DMS153 treated with DMSO at 0.1 percent for 48 hours (cell line): ENCODE data around the gene PROK2.

Source experiments
- DNase-seq: peaks from one replicate; lab custom pipeline; 2025; ENCODE audit not compliant: unreplicated experiment; lab: John Stamatoyannopoulos, UW

The PROK2 gene, protein sequence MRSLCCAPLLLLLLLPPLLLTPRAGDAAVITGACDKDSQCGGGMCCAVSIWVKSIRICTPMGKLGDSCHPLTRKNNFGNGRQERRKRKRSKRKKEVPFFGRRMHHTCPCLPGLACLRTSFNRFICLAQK

DNA sequence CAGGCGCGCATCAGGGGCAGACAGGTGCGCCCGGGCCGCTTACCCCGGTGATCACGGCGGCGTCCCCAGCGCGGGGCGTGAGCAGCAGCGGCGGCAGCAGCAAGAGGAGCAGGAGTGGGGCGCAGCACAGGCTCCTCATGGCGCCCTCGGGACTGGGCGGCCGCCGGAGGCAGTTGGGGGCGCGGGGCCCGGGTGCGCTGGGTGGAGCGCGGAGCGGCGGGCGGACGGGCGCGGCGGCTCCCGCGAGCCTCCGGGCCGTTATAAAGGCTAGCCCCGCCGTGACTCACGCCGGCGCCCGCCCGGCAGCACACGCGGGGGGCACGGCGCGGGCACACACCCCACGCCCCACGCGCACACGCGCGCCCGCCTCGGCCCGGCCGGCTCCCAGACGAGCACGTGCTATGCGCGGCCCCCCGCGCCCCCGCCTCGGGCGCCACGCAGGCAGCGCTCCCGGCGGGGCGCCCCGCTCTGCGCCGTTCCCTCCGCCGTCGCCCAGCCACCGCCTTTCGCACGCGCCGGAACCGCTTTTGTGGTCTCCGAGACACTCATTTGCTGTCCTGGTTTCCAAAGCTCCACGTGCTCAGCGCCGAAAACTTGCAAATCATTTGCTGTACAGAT lies at the start of gene PROK2:
Gene PROK2, minus strand, starts transcription at position 235 of the 618 bp plus-strand sequence. Its CDS starts 96 bp downstream, at position 139.
- DNase-seq = no peak

DNA sequence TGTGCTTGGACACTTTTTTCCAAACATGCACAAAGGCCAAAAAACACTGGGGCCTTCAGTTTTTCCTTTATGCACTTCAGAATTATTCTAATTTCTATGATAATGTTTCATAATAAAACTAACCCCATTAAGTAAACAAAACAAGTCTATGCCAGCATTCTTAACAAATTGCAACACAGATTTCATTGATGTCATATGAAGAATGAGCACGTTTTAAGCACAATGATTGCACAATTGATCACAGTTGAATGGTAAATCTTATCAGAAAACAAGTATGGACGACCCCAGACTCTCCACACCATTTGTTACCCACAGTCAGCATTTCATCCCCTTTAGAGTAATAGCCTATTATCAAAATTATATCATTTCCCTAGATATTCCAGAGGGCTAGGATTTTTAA lies 46.7 kb upstream of the PROK2 start:
- no peak for DNase-seq

DNA sequence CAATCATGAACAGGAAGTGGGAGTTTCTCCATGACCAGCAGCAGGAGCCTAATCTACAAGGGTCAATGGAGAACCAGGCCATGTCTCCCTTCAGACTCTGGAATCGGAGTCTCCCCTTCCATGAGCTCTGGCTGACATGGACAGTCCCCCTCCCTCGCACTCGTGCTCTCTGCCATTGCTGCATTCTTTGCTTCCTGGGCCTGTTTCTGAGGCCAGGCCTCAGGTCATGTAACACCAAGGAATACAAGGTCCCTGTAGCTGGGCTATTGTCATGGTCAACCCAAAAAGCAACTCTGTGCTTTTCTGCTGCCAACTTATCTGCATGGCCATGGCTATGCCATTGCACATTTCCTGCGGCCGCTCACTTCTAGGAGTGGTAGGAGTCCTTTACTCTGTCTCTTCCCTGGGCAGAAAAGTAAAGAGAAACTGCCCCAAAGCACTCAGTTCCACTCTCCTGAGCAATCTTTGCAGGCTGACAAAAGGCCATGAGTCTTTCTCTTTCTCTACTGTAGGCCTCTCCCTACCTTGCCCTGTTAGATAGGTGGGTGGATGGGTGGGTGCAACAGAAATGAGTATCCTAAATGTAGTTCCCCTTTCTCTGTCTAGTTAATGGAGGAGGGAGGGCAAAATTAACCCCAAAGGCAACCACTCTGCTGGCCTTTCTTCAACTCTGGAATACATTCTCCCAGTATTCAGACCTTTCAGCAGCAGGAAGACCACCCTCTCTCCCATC lies 40.8 kb upstream of the PROK2 start:
- DNase-seq = no peak

DNA sequence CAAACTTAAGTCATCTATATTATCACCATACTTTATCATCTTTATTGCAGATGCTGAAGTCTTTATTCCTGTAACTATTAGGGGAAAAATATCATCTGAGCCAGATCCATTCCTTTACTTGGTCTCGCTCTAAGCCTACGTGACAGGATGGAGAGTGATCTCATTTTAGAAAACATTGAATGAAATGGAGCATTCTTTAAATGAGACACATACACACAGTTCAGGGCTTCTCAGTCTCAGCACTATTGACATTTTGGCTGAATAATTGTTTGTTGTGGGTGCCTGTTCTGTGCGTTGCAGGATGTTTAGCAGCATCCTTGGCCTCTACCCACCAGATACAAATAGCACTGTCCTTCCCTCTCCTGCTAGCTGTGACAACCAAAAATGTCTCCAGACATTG lies 36.2 kb upstream of the PROK2 start:
- no peak for DNase-seq

DNA sequence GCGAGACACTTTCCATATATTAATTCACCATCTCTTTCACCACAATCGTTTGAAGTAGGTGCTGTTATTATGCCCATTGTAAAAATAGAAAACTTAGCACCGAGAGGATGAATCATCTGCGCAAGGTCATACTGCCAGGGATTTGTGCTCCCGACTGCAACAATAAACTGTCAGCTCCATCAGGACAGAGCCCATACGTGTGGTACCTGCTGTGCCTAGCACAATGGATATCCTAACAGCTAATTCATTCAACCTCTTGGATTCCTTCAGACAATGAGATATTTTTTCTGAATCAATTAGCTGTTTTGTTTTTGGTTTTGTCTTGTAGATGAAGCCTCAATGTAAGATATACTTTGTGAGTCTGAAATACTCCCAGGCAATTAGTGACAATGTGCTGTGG lies 32.3 kb upstream of the PROK2 start:
- DNase-seq = no peak

DNA sequence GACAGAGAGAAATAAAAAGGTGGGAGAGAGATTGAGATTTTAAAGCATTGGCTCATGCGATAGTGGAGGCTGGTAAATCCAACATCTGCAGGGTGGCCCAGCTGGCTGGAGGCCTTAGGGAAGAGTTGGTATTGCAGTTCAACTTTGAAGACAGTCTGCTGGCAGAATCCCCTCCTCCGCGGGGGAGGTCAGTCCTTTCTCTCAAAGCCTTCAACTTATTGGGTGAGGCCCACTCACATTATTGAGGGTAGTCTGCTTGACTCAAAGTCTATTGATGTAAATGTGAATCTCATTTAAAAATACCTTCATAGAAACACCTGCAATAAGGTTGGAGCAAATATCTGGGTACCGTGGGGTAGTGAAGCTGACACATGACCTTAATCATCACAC lies 31.8 kb upstream of the PROK2 start:
- no peak for DNase-seq

DNA sequence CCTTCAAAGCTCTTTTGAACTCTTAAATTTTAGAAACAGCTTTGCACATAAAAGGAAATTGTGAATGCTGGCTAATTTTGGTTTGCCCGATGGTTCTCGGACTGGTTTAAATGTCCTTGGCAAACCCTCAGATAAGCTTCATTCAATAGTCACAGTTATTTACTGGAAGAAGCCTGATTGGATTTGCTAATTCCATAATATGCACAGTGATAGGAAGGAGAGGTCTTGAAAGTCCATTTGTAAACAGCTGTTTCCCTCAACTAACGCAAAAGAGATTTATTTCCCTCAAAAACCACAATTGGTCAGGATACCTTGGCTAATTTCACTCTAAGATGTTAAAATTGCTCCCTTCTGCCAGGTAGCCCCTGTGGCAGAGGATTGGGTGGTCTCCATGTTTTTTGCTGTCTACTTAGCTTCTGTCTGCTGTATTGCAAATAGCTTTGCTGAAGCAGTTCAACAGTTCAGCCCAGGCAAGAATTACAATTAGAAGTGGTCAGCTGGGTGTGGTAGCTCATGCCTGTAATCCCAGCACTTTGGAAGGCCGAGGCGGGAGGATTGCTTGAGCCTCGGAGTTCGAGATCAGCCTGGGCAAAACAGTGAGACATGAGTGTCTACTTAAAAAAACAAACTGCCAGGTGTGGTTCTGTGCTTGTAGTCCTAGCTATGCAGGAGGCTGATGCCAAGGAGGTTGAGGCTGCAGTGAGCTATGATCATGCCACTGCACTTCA lies 30.6 kb upstream of the PROK2 start:
- no peak for DNase-seq

DNA sequence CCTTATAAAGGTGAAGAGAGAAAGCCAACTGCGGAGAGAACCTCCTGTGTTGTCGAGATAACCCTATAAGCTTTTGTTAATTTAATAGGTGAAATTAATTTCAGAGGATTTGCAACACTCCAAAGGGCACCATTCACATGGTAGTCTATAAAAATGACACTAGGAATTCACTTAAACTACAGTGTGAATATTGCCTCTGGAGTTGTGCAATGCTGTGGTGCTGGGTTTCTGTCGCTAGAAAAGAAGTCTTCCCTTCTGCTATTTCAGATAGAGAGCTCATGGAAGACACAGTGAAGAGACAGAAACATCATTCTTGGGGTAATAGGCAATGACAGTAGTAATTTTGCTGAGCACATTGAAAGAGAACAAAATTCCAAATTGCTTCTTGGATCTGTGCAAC lies 28.8 kb upstream of the PROK2 start:
- no peak for DNase-seq

DNA sequence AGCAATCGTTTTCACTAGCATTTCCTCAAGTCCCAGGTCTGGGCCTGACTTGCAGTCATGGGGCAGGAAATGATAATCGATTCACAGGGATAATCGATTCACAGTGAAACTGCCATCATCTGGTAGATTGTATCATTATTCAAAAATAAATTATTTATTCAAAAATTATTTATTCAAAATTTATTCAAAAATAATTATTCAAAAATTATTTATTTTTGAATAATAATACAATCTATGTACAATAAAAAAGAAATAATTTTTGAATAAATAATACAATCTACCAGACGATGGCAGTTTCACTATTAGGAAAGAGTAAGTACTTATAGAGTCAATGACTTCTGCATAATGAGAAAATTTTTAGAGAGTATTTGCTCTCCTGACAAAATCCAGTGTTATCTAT lies 28.1 kb upstream of the PROK2 start:
- DNase-seq = no peak

DNA sequence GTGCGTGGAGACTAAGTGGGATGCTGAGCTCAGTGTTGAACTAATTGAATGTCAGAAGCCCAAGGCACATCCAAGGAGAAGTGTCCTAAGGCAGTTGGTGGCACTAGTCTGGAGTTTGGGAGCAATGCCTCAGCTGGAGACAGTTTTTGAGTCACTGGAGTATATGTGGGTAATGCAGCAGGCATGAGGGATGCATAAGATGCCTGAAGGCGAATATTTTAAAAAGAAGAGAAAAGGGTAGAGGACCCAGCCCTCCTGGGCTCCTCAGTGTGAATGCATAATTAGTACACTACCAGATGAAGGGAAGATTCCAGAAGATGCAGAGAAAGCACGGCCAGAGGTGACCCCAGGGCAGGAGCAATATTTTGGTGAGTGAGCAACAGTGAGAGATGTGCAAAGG lies 25.1 kb upstream of the PROK2 start:
- DNase-seq = no peak

DNA sequence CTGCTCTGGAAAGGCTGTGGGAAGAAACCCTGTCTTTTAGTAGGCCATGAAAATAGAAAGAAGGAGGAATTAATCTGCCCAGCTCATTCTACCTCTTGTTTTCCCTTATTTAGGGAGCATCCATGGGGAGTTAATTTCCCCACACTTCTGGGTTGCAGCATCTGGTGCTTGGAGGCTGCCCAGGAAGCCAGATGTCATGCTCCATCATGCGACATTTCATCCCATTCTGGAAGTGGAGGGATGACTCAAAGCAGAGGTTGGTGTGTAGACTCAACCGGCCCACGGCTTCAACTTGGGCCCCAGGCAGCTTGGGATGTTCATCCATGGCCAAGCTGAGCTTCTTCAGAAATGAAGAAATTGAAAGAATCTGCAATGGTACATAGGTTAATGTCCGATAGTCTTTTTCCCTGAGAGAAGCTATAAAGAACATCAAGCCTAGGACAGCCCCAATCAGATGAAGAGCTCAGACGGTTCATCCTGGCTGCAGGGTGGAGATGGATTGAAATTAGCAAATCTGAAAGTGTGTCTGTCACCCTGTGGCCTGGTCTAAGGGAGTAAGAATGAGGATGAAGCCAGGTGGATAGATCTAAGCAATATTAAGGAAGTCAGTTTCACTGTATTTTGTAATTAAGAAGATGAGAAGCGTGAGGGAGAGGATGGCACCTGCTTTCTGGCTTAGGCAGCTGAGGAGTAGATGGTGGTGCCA lies 24.5 kb upstream of the PROK2 start:
- no peak for DNase-seq

DNA sequence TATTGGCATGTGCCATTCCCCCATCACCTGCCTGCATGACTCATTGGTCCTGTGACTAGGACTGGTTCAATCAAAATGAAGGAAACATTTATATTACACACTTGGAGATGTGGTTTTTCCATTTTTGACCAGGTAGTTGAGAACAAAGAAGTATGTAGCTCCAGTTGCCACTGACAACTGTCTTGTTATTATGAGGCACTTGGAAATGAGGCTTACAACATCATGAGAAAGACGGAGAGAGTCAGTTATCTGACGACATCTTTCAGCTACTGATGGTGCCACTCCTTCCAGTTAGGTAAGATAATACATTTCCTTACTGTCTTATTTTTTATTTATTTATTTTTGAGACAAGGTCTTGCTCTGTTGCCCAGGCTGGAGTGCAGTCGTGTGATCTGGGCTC lies 21.8 kb upstream of the PROK2 start:
- DNase-seq = no peak

DNA sequence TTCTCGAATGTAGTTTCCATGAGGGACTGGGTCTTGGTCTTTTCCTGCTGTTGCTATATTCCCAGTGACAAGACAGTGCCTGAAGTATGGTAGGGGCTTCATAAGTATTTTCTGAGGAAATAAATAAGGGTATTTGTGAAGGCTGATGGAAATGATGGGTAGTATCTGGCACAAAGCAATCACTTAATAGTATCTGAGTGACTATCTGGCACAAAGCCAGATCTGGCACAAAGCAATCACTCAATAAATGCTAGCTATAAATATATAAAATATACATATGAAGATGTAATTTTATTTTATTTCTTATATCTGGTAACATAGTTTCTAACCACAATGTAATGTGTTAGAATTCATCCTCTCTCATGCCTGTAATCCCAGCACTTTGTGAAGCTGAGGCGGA lies 20.7 kb upstream of the PROK2 start:
- DNase-seq = no peak

DNA sequence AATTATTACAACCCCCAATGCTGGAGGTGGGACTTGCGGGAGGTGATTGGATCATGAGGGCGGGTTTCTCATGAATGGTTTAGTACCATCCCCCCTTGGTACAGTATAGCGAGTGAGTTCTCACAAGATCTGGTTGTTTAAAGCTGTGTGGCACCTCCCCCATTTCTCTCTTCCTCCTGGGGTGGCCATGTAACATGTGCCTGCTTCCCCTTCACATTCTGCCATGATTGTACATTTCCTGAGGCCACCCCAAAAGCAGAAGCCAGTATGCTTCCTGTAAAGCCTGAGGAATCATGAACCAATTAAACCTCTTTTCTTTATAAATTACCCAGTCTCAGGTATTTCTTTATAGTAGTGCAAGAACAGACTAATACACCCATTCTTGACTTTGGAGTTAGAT lies 20.3 kb upstream of the PROK2 start:
- no peak for DNase-seq

DNA sequence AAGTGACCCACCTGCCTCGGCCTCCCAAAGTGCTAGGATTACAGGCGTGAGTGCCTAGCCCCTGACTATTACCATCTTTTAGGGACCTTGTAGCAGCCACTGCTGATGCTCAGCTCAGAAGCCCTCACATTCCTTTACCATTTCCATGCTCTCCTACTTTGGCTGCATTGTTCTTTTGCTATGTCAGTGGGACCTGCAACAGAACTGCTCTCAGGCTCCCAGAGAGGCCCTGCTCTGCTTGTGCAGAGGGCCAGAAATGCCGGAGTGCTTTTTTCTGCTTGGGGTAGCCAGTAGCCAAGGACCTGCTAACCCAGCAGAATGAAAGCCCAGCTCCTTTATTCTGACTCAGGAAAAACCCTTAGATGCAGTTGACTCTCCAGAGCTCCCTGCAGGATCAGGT lies 18.3 kb upstream of the PROK2 start:
- no peak for DNase-seq

DNA sequence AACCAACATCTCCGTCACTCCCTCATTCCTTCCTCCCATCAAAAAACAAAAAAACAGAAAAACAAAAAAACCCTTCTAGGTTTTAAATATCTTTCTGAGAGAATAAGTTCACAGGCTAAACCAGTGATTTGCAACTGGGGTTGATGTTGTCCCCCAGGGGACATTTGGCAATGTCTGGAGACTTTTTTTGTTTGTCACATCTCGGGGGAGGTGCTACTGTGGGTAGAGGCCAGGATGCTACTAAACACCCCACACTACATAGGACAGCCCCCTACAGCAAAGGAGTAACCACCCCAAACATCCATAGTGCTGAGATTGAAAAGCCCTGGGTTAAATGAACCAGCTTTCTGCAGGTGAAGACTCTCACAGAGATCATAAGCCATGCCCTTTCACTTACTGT lies 17.0 kb upstream of the PROK2 start:
- no peak for DNase-seq

DNA sequence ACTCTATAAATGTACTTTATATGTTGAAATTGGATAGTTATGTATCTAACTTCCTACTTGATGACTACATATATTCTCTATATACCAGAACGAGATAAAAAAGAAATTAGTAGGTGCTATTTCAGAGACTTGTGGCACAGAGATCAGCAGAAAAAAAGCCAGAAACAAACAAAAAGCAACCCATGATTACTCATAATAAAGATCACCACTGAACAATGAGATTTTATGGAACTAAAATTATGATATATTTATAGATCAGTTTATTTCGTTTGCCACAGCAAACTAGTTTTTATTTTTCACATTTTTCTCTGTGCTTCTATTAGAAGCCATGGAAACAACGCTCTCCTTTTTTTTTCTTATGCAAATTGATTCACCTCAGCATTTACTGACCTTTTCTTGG lies 15.1 kb upstream of the PROK2 start:
- DNase-seq = no peak

DNA sequence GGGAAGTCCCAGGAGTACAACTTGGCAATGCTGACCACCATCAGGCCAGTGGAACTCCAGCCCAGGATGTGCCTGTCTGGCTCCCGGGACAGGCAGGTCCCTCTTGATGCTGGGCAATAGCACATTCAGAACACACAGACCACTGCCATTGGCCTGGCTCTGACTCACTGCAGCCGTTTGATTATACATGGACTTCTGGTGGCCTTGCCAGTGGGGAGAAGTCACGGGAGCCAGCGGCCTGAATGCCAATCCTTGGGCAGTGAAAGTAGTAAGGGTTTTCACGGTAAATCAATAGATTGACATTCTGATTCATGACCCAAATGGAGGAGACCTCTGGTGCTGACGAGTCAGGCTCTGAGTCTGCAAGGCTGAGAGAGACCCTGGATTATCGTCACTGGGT lies 12.5 kb upstream of the PROK2 start:
- DNase-seq = no peak

DNA sequence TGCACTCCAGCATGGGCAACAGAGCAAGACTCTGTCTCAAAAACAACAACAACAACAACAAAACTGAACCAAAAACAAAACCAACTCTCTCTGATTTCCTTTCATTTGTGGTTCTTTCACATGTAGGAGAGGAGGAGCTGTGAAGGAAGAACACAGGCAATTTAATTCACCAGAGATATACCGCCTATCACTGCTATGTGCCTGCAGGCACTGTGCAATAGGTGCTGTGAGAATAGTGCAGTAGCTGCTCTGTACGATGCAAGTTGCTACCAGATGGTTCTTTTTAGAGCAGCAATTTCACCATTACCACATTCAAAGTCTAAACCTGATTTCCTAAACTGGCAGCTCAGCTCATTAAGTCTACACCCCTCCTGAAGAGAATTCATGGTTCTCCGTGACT lies 11.3 kb upstream of the PROK2 start:
- no peak for DNase-seq

DNA sequence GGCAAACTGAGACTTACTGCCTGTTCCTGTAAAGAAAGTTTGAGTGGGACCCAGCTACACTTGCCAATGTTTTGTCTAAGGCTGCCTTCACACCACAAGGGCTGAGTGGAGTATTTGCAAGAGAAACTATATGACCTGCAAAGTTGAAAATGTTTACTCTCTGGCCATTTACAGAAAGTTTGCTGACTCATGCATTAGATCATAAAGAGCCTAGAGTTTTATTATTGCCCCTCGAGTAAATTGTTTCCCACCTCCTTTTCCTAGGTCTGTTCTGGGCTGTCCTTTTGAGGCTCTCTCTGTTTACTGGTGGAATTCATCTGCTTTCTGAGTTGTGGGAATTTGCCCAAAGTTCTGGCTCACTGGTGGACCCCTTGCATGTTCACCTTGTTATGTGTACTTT lies 6.7 kb upstream of the PROK2 start:
- DNase-seq = no peak

DNA sequence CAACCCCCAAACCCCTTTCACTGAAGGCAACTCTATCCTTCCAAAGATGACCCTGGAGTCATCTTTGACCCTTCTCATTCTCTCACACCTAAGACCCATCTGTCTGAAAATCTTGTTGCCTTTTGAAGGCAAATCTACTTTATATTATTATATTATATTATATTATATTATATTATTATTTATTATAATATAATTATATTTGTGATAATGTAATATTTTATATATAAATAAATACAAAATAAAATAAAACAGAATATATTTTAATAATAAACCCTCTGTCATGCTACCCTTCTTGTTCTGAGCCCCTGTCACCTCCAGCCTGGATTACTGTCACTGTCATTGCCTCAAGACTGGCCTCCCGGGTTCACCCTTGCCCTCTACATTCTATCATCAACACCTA lies 5.0 kb upstream of the PROK2 start:
- no peak for DNase-seq
